Ovary (tissue), 9 donors: ENCODE results near the gene COPE. TPM values are rescaled to one million over a fixed set of nuclear protein-coding genes. Genes with fewer than 3 reads are reported as not detected.
A peak's percentile ranks its signal among the peaks of the same experiment; 100 is the strongest.

ENCODE experiments used
- DNase-seq, 5 donors: peaks; one replicate each; pipeline ENCODE4 v3.0.0-alpha.2; 2019 to 2020
- H3K27ac ChIP-seq, 2 donors: fragments of 200-600 bp; one replicate each; pipeline versions ENCODE4 v1.5.1 to v1.8.0; 2019 to 2022
- H3K27me3 ChIP-seq: fragments of 200-600 bp; one replicate; pipeline ENCODE4 v1.8.0; 2022
- H3K36me3 ChIP-seq: fragments of 200-600 bp; sonication (generic); one replicate; pipeline ENCODE4 v1.5.1; 2019
- H3K4me1 ChIP-seq: one replicate; pipeline ENCODE4 v1.8.1; 2013; ENCODE audit warnings: mild to moderate bottlenecking, moderate library complexity; ENCODE audit not compliant: insufficient read depth
- H3K4me3 ChIP-seq: fragments of 200-600 bp; sonication (generic); one replicate; pipeline ENCODE4 v1.5.1; 2017
- H3K9me3 ChIP-seq, 2 donors: fragments of 200-600 bp in 1 of 2; sonication (generic) in 1 of 2; one replicate each; pipeline versions ENCODE4 v1.5.1 to v1.8.1; 2013 to 2019; ENCODE audit warnings: mild to moderate bottlenecking in 1 of 2, moderate library complexity in 1 of 2
- EP300 ChIP-seq: sonication (generic); formaldehyde crosslinking; IDR thresholded peaks from one replicate; pipeline ENCODE4 v1.6.1; 2017; ENCODE audit warnings: antibody characterized with exemption
- POLR2A ChIP-seq: fragments of 450-650 bp; IDR thresholded peaks from one replicate; pipeline ENCODE4 v1.6.1; 2017; ENCODE audit warnings: antibody characterized with exemption, mild to moderate bottlenecking, moderate library complexity
- WGBS, 3 donors: extraction: QIAGEN DNeasy Blood & Tissue Kit in 1 of 3; methylation state at CpG; one replicate each; pipeline versions ENCODE4 v1.1.5 to v1.1.7; 2013 to 2017; 5-methylcytosine and 5-hydroxymethylcytosine counted together
- intact Hi-C, 4 donors: fragments of 100-400 bp; cut with DNase I; formaldehyde crosslinking; loops; one replicate each; pipeline versions ENCODE4 v1.11.0 to v1.15.1; 2022 to 2023
- polyA plus RNA-seq, 2 donors: library from polyadenylated mRNA; stranded (reverse); fragments of 200-250 nt in 1 of 2; fragments of 350-450 nt in 1 of 2; fragmentation: Illumina TruSeq in 1 of 2; extraction: RNeasy Lipid Tissue Mini Kit (QIAGEN cat#74804) in 1 of 2; gene quantifications; one replicate each; pipeline ENCODE4 v1.2.3, GENCODE V29; 2013 to 2014
- total RNA-seq, 7 donors: library from RNA; depleted of rRNA in 2 of 7; stranded (reverse); fragments of >200 nt in 2 of 7; fragmentation: NEBNext Ultra II Directional in 3 of 7; extraction: Animal tissue kit (Norgen Biotek cat#: 25700) in 3 of 7; gene quantifications; one replicate each; pipeline versions ENCODE4 v1.1.0 to v1.2.4, GENCODE V29; 2016 to 2023
- TF ChIP-seq, protein P1 (sequence below), 3 donors: fragments of 450-650 bp in 2 of 3; fragments of 200-600 bp in 1 of 3; IDR thresholded peaks; one replicate each; pipeline versions ENCODE4 v1.5.1 to v1.8.0; 2016 to 2022; ENCODE audit warnings: antibody characterized with exemption in 3 of 3, mild to moderate bottlenecking in 1 of 3
- donor health status: DM: no; HTN: no; CAD: no; lungs with moderate emphysema.
- donor health status: DM: no; HTN: no; CAD: no.
- donor health status: Bipolar disorder and iron deficiency.
- donor health status: DM: yes; HTN: yes; CAD: no.
- donor health status: DM: no; HTN: no; CAD: no.
- donor health status: DM: yes; HTN: yes; CAD: no.

The COPE gene
- total and polyA plus RNA-seq, 9 donors, result 11.3 to 140 (median 115) TPM

DNA sequence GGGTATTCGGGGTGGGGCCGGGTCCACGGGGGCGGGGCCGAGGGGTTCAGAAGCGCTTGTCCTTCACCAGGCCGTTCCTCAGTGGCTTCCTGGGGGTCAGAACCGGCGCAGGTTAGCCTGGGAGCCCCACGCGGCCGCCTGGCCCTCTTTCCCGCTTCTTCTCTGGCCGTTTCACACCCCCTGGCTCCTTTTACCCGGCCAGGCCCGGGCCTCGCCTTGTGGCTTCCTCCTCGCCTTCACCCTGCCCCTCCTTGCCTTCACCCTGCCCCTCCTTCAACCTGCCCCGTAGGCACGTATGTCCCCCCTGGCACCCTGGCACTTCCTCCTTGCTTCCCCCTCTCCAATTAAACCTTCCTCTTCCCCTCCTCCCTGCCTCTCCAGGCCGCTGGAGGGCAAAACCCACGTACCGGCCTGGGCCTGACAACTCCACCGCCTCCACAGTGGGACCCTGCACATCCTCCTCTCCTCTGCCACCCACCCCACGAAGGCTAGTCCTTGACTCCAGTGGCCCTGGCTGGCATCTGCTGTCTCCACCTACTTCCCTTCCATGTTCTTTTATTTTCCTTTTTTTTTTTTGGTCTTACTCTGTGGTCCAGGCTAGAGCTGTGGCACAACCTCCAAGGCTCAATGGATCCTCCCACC is 48.5 kb downstream of the COPE start:
- H3K9me3 ChIP-seq, result no peaks in the 10 kb centered on the region
- no peak overlapping the region for H3K4me3 ChIP-seq
- DNase-seq, result peak in 1 of 5 donors; percentile 17
- no peak overlapping the region for H3K27ac ChIP-seq
- H3K36me3 ChIP-seq, result no peaks in the 10 kb centered on the region
- TF ChIP-seq, protein P1, sequence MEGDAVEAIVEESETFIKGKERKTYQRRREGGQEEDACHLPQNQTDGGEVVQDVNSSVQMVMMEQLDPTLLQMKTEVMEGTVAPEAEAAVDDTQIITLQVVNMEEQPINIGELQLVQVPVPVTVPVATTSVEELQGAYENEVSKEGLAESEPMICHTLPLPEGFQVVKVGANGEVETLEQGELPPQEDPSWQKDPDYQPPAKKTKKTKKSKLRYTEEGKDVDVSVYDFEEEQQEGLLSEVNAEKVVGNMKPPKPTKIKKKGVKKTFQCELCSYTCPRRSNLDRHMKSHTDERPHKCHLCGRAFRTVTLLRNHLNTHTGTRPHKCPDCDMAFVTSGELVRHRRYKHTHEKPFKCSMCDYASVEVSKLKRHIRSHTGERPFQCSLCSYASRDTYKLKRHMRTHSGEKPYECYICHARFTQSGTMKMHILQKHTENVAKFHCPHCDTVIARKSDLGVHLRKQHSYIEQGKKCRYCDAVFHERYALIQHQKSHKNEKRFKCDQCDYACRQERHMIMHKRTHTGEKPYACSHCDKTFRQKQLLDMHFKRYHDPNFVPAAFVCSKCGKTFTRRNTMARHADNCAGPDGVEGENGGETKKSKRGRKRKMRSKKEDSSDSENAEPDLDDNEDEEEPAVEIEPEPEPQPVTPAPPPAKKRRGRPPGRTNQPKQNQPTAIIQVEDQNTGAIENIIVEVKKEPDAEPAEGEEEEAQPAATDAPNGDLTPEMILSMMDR (IDR thresholded peaks at IDR 0.05), result no peak
- TF ChIP-seq EP300 (no peak), POLR2A (no peak)
- 46 to 56% (median 53%) methylated on average over 25 of the region's 25 CpGs for WGBS, 3 donors
- H3K4me1 ChIP-seq, result peaks cover 3% of the 10 kb centered on the region
- no peaks in the 10 kb centered on the region for H3K27me3 ChIP-seq
- intact Hi-C loops, result no loop called here

DNA sequence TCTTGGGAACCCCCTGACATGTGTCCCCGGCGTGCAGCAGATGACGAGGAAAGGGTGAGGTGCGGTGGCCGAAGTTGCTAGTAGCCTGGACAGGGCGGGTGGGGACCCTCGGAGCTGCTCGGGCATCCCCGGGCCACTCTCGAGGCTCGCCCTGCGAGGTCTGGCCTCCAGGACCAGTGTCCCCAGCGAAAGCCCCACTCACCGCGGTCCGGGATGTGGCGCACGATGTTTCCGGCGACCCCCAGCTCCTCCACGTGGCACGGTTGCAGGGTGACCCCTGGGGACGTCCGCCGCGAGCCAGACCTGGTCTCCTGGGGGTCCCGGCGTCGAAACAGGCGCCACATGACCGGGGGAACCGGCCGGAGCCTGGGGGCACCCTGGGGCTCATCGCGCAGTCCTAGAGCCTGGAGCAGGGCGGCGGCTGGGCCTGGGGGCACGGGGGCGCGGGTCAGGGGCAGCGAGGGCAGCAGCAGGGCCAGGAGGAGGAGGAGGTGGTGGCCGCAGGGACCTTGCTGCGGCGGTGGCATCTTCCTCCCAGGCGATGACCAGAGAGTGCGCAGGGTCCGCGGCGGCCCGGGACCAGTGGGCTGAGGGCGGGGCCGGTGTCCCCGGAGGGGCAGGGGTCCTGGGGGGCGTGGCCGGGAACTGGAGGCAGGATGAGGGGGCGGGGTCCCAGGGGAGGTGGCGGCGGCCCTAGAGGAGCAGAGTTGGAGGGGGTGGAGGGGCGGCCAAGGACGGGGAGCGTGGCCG is 49.2 kb downstream of the COPE start:
- Histone ChIP-seq H3K4me3 (no peak overlapping the region), H3K36me3 (no peaks in the 10 kb centered on the region), H3K9me3 (no peaks in the 10 kb centered on the region), H3K27me3 (no peaks in the 10 kb centered on the region), H3K4me1 (peaks cover 3% of the 10 kb centered on the region), H3K27ac (no peak overlapping the region)
- intact Hi-C loops, result loop anchor here in 2 of 4 donors (10.0 kb wide), 2 partner anchors 75 to 415 kb away; partner anchors contain the start of gene HOMER3 (in 1 of the 2)
- 37 to 48% (median 39%) methylated on average over 30 to 62 of the region's 62 CpGs for WGBS, 3 donors
- peak in 1 of 5 donors; percentile 37 for DNase-seq
- no peak for TF ChIP-seq EP300
- no peak for TF ChIP-seq POLR2A
- TF ChIP-seq, protein P1 (IDR thresholded peaks at IDR 0.05), result no peak

GRCh38 chr19:18869023-18869618 is 50.1 kb downstream of the COPE start:
- no peaks in the 10 kb centered on the region for H3K9me3 ChIP-seq
- WGBS, 3 donors, result 62 to 75% (median 65%) methylated on average over 50 to 71 of the region's 71 CpGs
- no peak overlapping the region for H3K4me3 ChIP-seq
- peak in 1 of 5 donors; percentile 25 for DNase-seq
- H3K27ac ChIP-seq, result no peak overlapping the region
- intact Hi-C loops, result loop anchor here in 2 of 4 donors (10.0 kb wide), 2 partner anchors 76 to 414 kb away; partner anchors contain the start of gene HOMER3 (in 1 of the 2)
- TF ChIP-seq, protein P1 (IDR thresholded peaks at IDR 0.05), result no peak
- no peak for TF ChIP-seq POLR2A
- TF ChIP-seq EP300, result no peak
- H3K36me3 ChIP-seq, result no peaks in the 10 kb centered on the region
- no peaks in the 10 kb centered on the region for H3K27me3 ChIP-seq
- peaks cover 3% of the 10 kb centered on the region for H3K4me1 ChIP-seq

DNA sequence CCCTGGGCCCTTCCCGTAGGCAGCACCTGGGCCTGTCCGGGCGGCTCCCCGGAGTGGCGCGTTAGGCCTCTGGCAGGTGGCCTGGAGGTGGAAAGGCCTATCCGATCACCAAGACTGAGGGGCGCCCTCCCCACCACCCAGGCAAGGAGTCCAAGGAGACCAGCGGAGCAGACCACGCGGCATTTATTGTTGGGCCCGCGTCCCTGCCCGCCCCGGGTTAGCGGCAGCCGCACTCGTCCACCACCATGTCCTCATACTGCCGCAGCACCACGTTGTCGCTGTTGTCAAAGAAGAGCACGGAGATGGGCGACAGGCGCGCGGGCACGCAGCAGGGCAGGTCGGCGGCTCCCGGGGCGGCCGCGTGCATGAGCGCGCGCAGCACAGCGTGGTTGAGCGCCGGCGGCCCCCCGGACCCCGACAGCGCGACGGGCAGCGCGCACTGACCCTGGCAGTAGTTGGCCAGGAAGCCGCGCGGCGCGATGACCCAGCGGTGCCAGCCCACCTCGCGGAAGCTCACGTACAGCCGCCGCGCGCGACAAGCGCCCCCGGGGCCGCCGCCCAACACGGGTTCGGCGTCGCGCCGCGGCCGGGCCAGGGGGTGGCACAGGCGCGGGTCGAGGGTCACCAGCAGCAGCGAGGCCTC is 50.7 kb downstream of the COPE start:
- H3K4me3 ChIP-seq, result no peak overlapping the region
- DNase-seq, result peak in 2 of 5 donors; percentile 29 to 42
- TF ChIP-seq POLR2A (no peak), EP300 (no peak)
- TF ChIP-seq, protein P1 (IDR thresholded peaks at IDR 0.05), result no peak
- H3K27ac ChIP-seq, result no peak overlapping the region
- 71 to 84% (median 73%) methylated on average over 61 to 77 of the region's 77 CpGs for WGBS, 3 donors
- intact Hi-C loops, result loop anchor here in 2 of 4 donors (10.0 kb wide), 2 partner anchors 76 to 414 kb away; partner anchors contain the start of gene HOMER3 (in 1 of the 2)
- no peaks in the 10 kb centered on the region for H3K27me3 ChIP-seq
- H3K36me3 ChIP-seq, result no peaks in the 10 kb centered on the region
- peaks cover 3% of the 10 kb centered on the region for H3K4me1 ChIP-seq
- no peaks in the 10 kb centered on the region for H3K9me3 ChIP-seq
